Measurements from ENCODE around the gene SH2D2A. TPM values are rescaled to one million over a fixed set of nuclear protein-coding genes. Genes with fewer than 3 reads are reported as not detected.

SH2D2A gene
- polyA plus RNA-seq, 1 of the 3 experiments (the other 2 are of a cell fraction), result not detected

- Histone ChIP-seq H3K4me1 (ENCODE audit: control insufficient read depth in 1 of 2, insufficient read depth in 2 of 2, low read depth in 1 of 2, low read length in 1 of 2) (no peaks in the 10 kb centered on the region), H3K9me3 (no peaks in the 10 kb centered on the region), H3K27ac (ENCODE audit: low read depth in 2 of 2, low read length in 1 of 2) (no peak overlapping the region), H3K9ac (no peak overlapping the region), H3F3A (replicated peaks; ENCODE audit: insufficient read depth) (no peaks in the 10 kb centered on the region), H2AFZ (ENCODE audit: low read depth) (no peak overlapping the region), H3K4me2 (no peak overlapping the region), H3K9me2 (no peaks in the 10 kb centered on the region), H3K4me3 (ENCODE audit: low read depth in 2 of 2, low read length in 1 of 2) (no peak overlapping the region), H3K79me2 (ENCODE audit: insufficient read depth) (no peaks in the 10 kb centered on the region), H3K36me3 (replicated peaks in 1 of 2; ENCODE audit: control insufficient read depth in 1 of 2, insufficient read depth in 2 of 2, low read length in 1 of 2) (no peaks in the 10 kb centered on the region), H4K20me1 (ENCODE audit: insufficient read depth) (no peaks in the 10 kb centered on the region), H3K27me3 (ENCODE audit: insufficient read depth) (no peaks in the 10 kb centered on the region)
- TF ChIP-seq USF1 (IDR thresholded peaks at IDR 0.05; ENCODE audit: borderline replicate concordance, low read depth) (no peak), RCOR1 (IDR thresholded peaks at IDR 0.05; ENCODE audit: low read length) (no peak), CHD2 (IDR thresholded peaks at IDR 0.05; ENCODE audit: low read length, partially characterized antibody) (no peak), MEF2A (IDR thresholded peaks at IDR 0.05; ENCODE audit: borderline replicate concordance, low read depth) (no peak), GABPA (IDR thresholded peaks at IDR 0.05; ENCODE audit: low read depth) (no peak), POLR2AphosphoS5 (IDR thresholded peaks at IDR 0.05; ENCODE audit: low read depth, low read length) (no peak), ELF1 (IDR thresholded peaks at IDR 0.05) (no peak), IRF3 (IDR thresholded peaks at IDR 0.05; ENCODE audit: low read depth, low read length) (no peak), FOXM1 (IDR thresholded peaks at IDR 0.05; ENCODE audit: low read depth) (no peak), YY1 (IDR thresholded peaks at IDR 0.05; ENCODE audit: low read depth) (no peak), CTCF (IDR thresholded peaks at IDR 0.05) (no peak), FOSL2 (IDR thresholded peaks at IDR 0.05; ENCODE audit: borderline replicate concordance, low read depth) (no peak), EZH2phosphoT487 (IDR thresholded peaks at IDR 0.05; ENCODE audit: borderline replicate concordance, low read depth) (no peak), NRF1 (IDR thresholded peaks at IDR 0.05; ENCODE audit: low read depth, low read length) (no peak), ZBTB33 (IDR thresholded peaks at IDR 0.05; ENCODE audit: borderline replicate concordance, low read depth) (no peak), RFX5 (IDR thresholded peaks at IDR 0.05; ENCODE audit: low read length) (no peak), USF2 (IDR thresholded peaks at IDR 0.05; ENCODE audit: borderline replicate concordance, low read depth, low read length) (no peak)
- CTCF ChIA-PET, result interaction anchor here (1.1 to 3.9 kb wide), 6 partner anchors 15 to 204 kb away, joined by 3 to 25 read pairs (median 4); partner anchors contain the start of genes HAPLN2 and NTRK1
- POLR2A ChIA-PET, result interaction anchor here (0.6 kb wide), 1 partner anchor 13 kb away, joined by 3 read pairs; no protein-coding TSS in a partner anchor
- 45% methylated on average over 1 of the region's 1 CpG for WGBS (ENCODE audit: low lambda C conversion rate)
- no peak for DNase-seq
Measured at GRCh38 chr1:156822680-156823079, 6.0 kb upstream of the SH2D2A start.
